Activated CD4-positive, CD25-positive, alpha-beta regulatory T cell treated with anti-CD3 and anti-CD28 coated beads, Interleukin-2, amount 50 U/mL, for 16 hours (primary cell): ENCODE measurements around the gene CIBAR2.

ENCODE experiments used
- DNase-seq: peaks from one replicate; pipeline ENCODE4 v3.0.0-alpha.2; 2020; ENCODE audit warnings: low read depth, low spot score

The CIBAR2 gene

DNA sequence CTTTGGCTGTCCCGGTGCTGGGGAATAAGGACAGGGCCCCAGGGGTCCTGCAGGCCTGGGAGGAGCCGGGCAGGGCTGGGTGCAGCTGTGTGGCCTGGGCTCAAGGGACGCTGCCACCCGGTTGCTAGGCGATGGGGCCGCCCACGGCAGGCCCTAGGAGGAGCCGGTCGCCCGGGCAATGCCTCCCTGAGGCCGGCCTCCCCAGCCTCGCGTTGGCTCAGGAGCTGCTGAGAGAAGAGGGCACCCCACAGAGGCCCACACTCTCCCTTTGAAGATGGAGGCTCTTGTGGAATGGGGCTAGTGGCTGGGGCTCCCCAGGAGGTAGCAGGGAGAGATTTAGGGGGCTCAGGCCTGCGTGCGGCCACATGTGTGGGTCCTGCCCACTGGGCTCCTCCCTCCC, at the start of gene CIBAR2:
Gene CIBAR2, minus strand, starts transcription at position 109 of the 400 bp plus-strand sequence. CDS start 120 bp downstream, outside the sequence.
- DNase-seq, result no peak

DNA sequence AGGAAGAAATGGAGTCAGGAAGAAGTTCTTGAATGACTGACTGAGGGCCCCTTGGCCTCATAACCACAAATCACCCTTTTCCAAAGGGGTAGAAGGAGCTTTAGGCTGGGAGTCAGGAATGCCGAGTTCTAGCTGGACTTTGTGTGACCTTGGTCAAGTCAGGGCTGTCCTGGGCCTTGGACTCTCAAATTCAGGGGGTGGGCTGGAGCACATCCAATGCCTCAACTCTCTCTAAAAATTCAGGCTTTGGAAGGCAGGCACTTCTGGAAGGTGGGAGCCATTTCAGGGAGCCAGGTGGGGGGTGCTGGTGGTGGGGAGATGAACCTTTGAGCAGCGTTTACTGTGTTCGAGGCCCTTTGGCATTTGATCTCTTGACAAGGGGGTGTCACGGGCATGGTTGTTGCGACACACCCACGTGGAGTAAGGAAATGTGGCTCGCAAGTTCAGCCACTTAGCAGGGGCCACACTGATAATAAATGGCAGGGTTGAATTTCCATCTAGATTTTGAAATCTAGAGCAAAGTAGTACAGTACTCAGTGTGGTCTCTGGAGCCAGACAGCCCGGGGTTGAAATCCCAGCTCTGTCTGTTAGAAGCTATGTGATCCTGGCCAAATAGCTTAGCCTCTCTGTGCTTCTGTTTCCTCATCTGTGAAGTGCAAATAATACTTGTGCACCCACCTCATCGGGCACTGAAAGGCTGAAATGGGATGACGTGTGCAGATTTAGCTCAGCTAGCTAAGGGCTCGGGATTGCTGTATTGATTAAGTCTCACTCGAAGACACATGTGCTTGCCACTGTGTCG, 47.1 kb upstream of the CIBAR2 start:
- no peak for DNase-seq

DNA sequence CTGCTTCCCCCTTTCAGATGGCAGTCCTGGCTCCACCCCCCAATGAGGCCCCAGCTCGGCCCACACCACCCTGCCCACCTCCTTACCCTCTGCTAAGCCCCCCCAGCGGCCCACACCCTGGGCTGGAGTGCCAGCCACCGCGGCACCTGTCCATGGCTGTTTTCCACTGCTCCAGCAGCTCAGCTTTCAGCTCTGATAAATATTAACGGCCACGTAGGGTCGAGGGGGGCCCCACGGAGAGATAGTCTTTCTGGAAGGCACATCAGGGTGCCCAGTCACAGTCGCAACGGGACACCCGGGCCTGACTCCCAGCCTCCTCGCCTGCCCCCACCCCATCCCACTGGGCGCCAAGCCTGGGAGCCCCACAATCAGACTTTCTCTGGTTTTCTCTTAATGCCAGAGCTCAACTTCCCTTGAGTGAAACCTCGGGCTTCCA, 46.5 kb upstream of the CIBAR2 start:
- no peak for DNase-seq

DNA sequence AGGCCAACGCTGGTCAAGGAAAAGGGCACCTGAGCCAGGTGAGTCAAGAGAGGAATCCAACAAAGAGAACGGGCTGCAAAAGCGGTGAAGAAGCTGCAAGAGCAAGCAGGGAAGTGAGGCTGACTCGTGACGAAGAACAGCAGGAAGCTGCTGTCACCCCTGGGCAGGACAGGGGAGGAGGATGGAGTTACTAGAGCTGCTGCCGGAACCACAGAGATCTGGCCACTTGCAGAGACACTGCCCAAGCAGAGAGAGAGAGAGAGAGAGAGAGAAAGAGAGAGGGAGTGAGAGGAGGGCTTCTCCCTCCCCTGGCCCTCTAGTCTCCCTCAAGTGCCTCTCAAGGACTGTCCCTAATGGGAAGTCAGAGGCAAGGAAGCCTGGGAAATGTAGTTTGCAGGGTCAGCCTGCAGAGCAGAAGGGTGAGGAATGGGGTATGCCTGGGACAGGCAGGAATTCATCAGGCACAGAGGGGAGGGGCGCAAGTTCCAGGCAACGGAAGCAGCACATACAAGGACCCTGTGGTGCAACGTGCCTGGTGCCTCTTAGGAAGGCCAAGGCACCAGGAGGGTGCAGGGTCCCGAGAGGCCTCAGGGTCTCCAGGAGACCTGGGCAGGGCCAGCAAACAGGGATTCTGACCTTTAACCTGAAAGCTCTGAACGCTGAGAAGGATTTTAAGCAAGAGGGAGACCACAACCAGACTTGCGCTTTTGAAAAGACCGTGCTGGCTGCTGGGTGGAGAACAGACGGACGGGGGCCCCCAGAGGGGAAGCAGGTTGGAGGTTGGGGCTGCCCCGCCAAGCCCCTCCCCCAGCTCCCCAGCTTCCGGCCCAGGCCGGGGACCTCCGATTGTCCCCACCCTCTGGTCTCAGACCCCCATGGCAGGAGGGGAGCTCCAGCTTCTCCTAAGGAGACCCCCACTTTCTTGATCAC, 45.8 kb upstream of the CIBAR2 start:
- no peak for DNase-seq

DNA sequence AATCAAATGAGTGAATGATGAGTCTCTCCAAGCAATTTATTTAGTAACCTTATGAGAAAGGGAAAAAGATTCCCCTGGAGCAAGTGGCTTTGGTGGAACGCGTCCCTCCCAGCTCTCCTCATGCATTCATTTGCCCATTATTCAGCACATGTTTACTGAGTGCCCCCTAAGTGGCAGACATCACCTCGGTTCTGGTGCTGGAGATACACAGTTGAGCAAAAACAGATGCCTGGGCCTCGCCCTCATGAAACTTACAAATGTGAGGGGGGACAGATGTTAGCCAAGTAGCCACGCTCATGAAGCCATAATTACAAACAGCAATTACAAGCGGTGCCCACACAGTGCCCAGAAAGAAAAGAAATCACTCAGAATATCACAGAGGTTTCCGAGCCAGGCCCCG, 45.1 kb upstream of the CIBAR2 start:
- no peak for DNase-seq

DNA sequence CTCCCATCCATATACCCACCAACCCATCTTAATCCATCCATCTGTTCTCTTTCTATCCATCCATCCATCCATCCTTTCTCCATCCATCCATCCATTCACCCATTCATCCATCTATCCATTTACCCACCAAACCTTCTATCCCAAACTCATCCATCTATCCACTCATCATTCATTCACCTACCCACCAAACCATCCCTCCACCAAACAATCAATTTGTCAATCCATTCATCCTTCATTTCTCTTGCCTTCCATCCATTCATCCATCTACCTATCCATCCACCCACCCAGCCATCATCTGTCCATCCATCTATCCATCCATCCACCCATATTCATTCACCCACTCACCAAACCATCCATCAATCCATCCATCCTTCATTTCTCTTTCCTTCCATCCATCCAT, 44.6 kb upstream of the CIBAR2 start:
- no peak for DNase-seq

DNA sequence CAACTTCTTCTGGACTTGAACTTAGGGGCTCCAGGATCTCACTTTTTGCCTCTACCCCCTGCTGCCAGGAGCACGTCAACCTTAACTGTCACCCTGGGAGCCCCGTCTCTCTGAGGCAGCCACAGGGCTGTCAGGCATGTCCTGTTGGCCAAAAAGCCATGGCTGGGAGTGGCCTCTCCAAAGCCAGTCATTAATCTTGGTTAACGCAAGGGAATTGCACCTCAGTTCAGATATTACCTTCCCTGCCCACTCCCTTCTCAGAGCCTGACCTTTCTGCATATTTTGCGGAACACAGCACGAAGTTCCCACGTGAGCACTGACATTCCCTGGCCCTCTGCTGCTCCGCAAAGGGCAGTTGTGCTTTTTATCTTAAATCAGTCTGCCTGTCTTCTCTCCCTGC, 44.2 kb upstream of the CIBAR2 start:
- DNase-seq, result no peak

DNA sequence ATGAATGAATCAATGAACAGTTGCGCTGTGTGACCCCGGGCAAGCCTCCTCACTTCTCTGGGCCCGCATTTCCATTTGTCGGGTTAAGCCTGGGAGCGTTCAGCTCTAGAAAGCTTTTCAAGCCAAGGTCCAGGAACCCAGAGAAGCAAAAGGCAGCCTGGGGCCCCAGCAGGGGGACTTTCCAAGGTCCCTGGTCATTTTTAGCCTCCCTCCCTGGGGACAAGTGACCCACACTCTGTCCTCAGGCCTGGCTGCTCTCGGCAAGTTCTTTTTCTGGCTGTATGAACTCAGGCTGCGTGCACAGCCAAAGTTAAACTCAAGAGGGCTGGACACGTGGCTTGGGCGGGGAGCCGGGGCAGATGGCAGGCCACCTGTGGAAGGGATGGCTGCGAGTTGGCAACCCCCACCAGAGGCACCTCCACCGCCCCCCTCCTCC, 41.4 kb upstream of the CIBAR2 start:
- no peak for DNase-seq

DNA sequence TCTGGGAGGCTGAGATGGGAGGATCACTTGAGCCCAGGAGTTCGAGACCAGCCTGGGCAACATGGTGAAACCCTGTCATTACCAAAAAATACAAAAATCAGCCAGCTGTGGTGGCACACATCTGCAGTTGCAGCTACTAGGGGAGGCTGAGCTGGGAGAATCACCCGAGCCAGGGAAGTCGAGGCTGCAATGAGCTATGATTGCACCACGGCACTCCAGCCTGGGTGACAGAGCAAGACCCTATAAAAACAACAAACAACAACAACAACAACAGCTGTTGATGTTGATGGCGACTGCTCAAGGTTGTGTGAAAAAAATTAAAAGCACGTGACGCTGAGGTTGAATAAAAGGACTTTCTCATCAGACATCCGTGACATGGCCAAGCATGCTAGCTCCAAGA, 40.8 kb upstream of the CIBAR2 start:
- no peak for DNase-seq

DNA sequence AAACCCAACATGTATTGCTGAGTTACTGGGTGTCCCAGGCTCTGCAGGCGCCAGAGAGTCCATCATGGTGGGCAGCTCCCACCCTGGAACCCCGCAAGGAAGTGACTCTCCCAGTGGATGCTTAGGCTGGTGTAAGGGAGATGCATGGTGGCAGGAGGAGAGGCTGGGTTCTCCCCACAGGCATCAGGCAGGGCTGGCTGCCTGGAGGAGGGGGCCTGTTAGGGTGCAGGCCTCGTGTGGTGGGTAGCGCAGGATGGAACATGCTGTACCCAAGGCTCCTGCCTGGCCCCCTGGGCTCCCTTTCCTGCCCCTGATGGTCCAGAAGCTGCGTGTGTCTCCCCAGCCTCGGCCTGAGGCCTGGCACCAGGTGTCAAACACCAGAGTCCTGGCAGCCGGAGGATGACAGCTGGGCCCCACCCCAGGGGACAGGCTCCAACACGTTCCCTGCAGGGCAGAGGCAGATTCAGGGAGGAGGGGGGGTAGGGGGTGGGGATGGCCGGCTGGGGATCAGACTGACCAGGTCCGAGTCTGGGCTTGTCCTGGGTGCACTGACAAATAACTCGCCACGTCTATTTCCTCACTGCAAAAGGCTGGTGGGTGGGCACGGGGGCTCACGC, 40.2 kb upstream of the CIBAR2 start:
- DNase-seq, result no peak

DNA sequence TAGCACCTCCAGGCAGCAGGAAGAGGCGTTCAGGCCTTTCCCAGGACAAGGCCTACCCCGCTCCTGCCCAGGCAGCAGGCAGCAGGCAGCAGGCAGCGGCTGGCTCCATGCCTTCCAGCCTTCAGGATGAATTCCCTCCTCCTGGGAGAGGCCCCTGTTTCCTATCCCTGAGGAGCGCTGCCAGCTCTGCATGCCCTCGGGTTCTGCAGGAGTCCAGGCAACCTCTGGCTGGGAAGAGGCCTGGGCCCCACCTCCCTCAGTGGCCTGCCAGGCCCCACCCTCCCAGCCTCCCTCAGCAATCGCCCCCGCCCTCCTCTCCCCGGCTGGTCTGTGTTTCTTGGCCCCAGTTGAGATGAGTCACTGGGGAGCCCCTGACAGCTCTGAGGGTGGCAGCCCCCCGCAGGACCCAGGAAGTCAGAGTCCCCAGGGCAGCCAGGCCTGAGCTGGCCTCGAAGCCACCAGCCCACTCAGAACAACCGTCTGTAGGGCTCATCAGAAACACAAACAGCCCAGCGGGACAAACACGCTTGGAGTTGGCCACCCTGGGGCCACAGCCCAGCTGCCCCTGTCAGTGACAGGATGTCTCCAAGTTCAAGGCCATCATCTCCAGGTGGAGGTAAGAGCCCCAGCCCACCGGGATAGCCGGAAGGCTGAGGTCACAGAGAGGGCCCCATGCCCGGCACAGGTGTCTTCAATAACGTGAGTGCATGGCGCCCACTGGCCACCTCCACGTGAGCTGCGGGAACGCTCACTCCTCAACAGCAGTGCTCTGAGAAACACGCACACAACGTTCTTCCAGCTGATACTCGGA, 39.5 kb upstream of the CIBAR2 start:
- no peak for DNase-seq

DNA sequence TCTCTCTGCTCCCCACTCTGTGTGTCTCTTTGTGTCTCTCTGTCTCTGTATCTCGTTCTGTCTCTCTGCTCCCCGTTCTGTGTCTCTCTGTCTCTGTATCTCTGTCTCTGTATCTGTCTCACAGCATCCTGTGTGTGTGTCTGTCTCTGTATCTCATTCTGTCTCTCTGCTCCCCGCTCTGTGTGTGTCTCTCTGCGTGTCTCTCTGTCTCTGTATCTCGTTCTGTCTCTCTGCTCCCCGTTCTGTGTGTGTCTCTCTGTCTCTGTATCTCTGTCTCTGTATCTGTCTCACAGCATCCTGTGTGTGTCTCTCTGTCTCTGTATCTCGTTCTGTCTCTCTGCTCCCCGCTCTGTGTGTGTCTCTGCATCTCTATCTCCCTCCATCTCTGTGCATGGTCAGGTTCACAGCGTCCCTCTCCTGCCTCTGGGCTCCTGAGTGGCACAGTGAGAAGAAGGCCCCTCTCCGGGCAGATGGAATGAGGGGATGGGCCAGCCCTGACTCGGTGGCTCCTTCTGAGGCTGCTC, 38.9 kb upstream of the CIBAR2 start:
- no peak for DNase-seq

DNA sequence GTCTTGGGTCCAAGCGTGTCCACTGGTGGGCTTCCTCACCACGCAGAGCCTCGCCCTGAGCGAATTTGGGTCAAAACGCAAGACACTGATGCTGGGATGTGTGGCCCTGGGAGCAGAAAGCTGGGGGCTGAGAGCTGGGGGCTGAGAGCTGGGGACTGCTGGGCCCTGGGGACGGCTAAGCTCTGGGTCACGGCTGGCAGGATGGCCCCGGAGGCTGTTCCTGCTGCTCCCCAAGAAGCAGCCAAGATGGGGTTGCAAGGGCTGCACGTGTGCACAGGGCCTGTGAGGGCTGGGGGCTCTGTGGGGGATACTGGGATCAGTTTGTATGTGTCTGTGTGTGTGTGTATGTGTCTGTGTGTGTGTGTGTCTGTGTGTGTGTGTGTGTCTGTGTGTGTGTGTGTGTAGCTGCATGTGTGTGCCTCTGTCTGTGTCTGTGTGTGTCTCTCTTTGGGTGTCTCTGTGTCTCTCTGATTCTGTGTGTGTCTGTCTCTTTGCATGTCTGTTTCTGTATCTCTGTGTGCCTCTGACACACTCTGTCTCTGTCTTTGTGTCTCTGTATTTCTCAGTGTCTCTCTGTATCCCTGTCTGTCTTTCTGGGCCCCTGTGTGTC, 38.2 kb upstream of the CIBAR2 start:
- no peak for DNase-seq

DNA sequence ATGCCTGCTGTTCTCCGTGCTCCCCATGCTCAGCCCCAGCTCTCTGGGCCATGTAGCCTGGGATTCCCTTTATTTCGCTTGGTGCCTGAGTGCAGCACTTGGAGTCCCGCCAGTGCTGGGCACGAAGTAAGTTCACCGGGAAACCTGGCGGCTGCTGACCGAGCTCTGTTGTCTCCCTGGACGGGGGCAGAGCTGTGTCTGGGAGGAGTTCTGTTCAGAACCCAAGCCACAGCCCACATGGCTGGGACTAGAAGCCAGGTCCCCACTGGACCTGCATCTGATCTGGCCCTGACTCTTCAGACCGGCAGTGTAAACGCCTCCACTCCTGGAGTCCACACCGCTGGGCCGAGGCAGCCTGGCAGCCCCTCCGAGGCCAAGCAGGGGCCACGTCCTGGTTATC, 37.5 kb upstream of the CIBAR2 start:
- no peak for DNase-seq

DNA sequence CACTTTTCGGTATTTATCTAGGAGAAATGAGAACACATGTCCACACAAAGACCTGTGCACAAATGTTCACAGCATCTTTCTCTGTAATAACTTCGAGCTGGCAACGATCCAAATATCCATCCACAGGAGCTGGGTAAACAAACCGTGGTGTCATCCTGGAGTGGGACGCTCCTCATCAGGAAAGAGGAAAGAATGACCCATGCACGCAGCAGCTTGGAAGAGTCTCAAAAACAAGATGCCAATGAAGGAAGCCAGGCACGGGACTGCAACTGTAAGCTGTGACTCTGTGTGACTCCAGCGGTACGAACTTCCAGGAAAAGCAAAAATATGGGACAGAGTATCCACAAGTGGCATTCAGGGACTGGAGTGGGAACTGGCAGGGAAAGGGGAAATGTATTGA, 36.7 kb upstream of the CIBAR2 start:
- no peak for DNase-seq

DNA sequence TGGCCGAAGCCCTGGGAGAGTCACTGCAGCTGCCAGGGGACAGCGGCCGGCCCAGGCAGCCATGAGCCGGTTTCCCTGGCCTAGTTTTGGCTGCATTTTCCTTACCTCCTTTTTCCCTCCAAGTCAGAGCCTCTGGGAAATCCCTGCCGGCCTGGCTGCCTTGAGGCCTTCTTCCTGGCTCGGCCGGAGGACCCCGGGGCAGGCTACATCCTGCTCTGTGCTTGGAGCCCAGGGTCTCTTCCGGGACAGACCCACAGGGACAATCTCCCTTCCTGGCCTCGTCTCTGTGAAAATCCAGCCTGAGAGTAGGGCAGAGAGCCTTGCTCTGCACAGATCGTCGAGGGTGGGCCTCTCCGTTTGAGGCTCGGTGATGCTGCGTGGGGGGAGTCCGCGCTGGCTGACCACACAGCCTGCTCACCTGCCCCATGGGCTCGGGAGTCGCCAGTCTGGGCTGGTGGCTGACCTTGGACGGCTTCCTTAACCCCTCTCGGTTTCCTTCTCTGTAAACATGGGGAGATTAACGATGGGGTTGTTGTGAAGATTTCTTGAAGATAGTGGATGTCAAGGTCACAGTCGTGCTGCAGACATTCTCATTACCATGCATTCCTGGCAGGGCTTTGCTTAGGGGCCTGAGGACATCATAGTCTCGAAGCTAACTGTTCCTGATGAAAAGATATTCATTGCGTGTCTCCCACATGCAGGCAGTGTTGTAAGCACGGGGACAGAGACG, 34.8 kb upstream of the CIBAR2 start:
- DNase-seq, result no peak

DNA sequence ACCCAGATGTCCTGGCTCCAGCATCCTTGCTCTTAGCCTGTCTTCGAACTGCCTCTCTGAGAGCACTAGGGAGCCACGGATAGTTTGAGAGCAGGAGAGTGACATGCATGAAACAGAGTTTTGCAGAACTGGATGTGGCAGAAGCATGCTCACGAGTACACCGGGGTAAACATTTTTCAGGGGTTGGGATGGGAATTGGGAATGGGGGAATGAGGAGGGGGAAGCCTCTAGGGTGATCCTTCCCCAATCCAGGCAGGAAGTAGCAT, 34.2 kb upstream of the CIBAR2 start:
- DNase-seq, result no peak

DNA sequence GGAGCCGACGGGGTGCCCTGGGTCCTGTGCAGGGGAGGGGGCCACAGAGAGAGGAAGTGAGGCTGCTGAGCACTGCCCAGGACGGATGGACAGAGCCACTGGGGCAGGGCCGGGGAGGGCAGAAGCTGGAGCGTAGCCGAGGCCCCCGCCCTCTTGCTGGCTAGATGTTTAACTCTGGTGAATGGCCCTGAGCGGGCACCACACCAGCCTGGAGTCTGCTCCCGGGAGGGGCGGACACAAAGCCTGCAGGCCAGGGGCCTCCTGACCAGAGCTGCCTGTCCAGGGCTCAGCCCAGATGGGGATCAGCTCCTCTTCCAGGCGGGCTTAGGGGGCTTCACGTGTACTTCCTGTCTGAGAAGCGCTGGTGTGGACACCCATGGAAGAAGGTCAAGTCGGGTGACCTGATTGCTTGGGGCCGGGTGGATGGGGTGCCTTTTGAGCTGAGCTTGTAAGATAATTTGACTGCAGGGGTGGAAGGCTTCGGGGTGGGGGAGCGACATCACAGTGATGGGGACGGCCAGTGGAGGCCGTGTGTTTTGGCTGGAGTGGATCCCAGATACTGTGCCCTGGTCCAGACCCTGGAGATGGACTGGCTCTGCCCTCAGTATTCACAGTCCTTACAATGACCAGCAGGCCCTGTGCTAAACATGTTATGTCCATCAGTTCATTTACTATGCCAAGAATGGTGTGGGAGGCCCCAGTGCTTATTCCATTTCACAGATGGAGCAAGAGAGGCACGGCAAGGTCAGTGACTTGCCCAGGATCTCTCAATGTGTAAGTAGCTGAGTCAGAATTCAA, 33.7 kb upstream of the CIBAR2 start:
- DNase-seq, result no peak

DNA sequence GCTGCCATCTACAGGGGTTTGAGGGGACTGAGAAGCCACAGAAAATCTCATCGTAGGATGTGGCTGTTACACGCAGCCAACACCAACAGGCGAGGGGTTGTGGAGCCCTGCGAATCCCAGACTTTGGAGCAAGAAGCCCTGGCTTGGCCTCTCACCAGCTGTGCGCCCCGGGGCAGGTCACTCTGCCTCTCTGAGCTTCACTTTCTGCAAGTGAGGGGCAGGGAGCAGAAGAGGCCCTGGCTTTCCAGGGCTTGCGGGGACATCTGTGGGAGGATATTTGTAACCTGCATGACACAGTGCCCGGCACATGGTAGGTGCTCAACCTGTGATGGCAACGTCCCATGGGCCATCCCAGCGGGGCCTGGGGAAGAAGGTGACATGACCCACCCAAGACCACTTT, 32.9 kb upstream of the CIBAR2 start:
- DNase-seq, result no peak
